Hypothalamus (tissue), 51 donors: ENCODE measurements around the gene CECR2.
"Not testable (repeated sequence)": the region's sequence is repeated elsewhere in the genome, so short reads cannot be mapped to it uniquely, and the experiment has no call there.

Experiments used
- DNase-seq, 51 donors: peaks; one replicate each; lab custom pipeline; 2025; lab: John Stamatoyannopoulos, UW

CECR2 gene

GRCh38 chr22:17493419-17493981 lies 124.2 kb downstream of the CECR2 start:
- DNase-seq = no peak

- DNase-seq = no peak
These were observed 127.6 kb downstream of the CECR2 start for GRCh38 chr22:17496841-17497240.

GRCh38 chr22:17501679-17502285 lies 132.5 kb downstream of the CECR2 start:
- peak in 5 of 51 donors; percentile 3 to 67 (median 37) for DNase-seq

- no peak for DNase-seq
These were observed 138.8 kb downstream of the CECR2 start for GRCh38 chr22:17508110-17508509.

- DNase-seq = no peak
These were observed 143.7 kb downstream of the CECR2 start for GRCh38 chr22:17512960-17513359.

GRCh38 chr22:17513612-17514011 lies 144.4 kb downstream of the CECR2 start:
- no peak for DNase-seq

GRCh38 chr22:17514084-17514483 lies 144.8 kb downstream of the CECR2 start:
- DNase-seq = no peak

GRCh38 chr22:17518406-17518805 lies 149.1 kb downstream of the CECR2 start:
- DNase-seq = no peak

GRCh38 chr22:17521971-17522370 lies 152.7 kb downstream of the CECR2 start:
- not testable (repeated sequence) for DNase-seq

- no peak for DNase-seq
These were observed 154.7 kb downstream of the CECR2 start for GRCh38 chr22:17523925-17524324.

- DNase-seq = peak in 39 of 51 donors; percentile 2 to 72 (median 54)
These were observed 167.0 kb downstream of the CECR2 start for GRCh38 chr22:17536269-17536668.

- no peak for DNase-seq
These were observed 167.9 kb downstream of the CECR2 start for GRCh38 chr22:17537155-17537554.

- DNase-seq = no peak
These were observed 171.2 kb downstream of the CECR2 start for GRCh38 chr22:17540481-17540880.

- no peak for DNase-seq
These were observed 172.2 kb downstream of the CECR2 start for GRCh38 chr22:17541476-17541875.

GRCh38 chr22:17542452-17542851 lies 173.2 kb downstream of the CECR2 start:
- no peak for DNase-seq

GRCh38 chr22:17548010-17548755 lies 178.9 kb downstream of the CECR2 start:
- no peak for DNase-seq

GRCh38 chr22:17548756-17549035 lies 179.4 kb downstream of the CECR2 start:
- DNase-seq = no peak

- DNase-seq = no peak
These were observed 179.9 kb downstream of the CECR2 start for GRCh38 chr22:17549183-17549582.

- DNase-seq = no peak
These were observed 180.4 kb downstream of the CECR2 start for GRCh38 chr22:17549655-17550054.

- DNase-seq = no peak
These were observed 183.5 kb downstream of the CECR2 start for GRCh38 chr22:17552737-17553136.

- DNase-seq = no peak
These were observed 185.6 kb downstream of the CECR2 start for GRCh38 chr22:17554814-17555213.

GRCh38 chr22:17559188-17559587 lies 189.9 kb downstream of the CECR2 start:
- no peak for DNase-seq
